Progenitor cell of endocrine pancreas (in vitro differentiated cells): Measurements from ENCODE around the gene LRFN2. TPM values are rescaled to one million over a fixed set of nuclear protein-coding genes. Genes with fewer than 3 reads are reported as not detected.

Experiments
- DNase-seq: peaks from one replicate; pipeline ENCODE4 v3.0.0; 2021; ENCODE audit warnings: low spot score; ENCODE audit not compliant: unreplicated experiment
- H3K27ac Mint-ChIP-seq: 2 replicates; pipeline ENCODE4 v1.8.0; 2021; ENCODE audit warnings: mild to moderate bottlenecking, moderate library complexity, mixed read lengths
- H3K27me3 Mint-ChIP-seq: 2 replicates; pipeline ENCODE4 v1.8.0; 2021; ENCODE audit warnings: mixed read lengths
- H3K36me3 Mint-ChIP-seq: 2 replicates; pipeline ENCODE4 v1.8.0; 2022; ENCODE audit warnings: mixed read lengths; ENCODE audit not compliant: insufficient read depth
- H3K4me1 Mint-ChIP-seq: 2 replicates; pipeline ENCODE4 v1.8.0; 2021; ENCODE audit warnings: low read depth, mixed read lengths
- H3K4me3 Mint-ChIP-seq: 2 replicates; pipeline ENCODE4 v1.8.0; 2021; ENCODE audit warnings: low read depth, mild to moderate bottlenecking, moderate library complexity, mixed read lengths
- H3K9me3 Mint-ChIP-seq: 2 replicates; pipeline ENCODE4 v1.8.0; 2021; ENCODE audit warnings: low read depth, mixed read lengths
- total RNA-seq: library from RNA; stranded (reverse); gene quantifications from 2 replicates; pipeline ENCODE4 v1.2.1, GENCODE V29; 2021
- TF ChIP-seq, protein P1 (sequence below): fragments of 200-600 bp; sonication (generic); IDR thresholded peaks from one replicate; pipeline ENCODE4 v1.5.0; 2021; ENCODE audit warnings: antibody characterized with exemption, mild to moderate bottlenecking; ENCODE audit not compliant: unreplicated experiment

The LRFN2 gene
- total RNA-seq, 1 donor from 2014 or later, result 0.14 TPM

DNA sequence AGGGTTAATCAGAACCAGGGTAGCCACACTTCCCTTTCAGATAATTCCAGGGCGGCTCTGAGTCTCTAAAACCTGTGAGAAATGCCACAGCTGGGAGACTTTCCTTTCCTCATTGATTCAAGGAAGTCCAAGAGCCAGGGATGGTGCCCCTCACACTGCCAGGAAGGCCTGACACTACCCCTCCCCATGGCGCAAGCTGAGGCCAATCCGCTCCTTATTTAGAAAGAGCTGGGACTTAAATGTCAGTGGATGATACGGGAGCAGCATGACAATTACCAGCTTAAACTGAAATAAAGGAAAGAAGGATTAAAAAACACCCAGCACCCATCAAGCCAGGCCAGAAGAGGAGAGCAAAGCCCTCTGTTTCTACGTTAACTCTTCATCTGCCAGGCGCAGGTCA is 244.4 kb downstream of the LRFN2 start:
- Mint-ChIP-seq H3K27me3 (peaks cover 24% of the 10 kb centered on the region), H3K27ac (no peak overlapping the region), H3K9me3 (no peaks in the 10 kb centered on the region), H3K4me3 (no peak overlapping the region), H3K4me1 (peaks cover 4% of the 10 kb centered on the region), H3K36me3 (no peaks in the 10 kb centered on the region)
- TF ChIP-seq, protein P1, sequence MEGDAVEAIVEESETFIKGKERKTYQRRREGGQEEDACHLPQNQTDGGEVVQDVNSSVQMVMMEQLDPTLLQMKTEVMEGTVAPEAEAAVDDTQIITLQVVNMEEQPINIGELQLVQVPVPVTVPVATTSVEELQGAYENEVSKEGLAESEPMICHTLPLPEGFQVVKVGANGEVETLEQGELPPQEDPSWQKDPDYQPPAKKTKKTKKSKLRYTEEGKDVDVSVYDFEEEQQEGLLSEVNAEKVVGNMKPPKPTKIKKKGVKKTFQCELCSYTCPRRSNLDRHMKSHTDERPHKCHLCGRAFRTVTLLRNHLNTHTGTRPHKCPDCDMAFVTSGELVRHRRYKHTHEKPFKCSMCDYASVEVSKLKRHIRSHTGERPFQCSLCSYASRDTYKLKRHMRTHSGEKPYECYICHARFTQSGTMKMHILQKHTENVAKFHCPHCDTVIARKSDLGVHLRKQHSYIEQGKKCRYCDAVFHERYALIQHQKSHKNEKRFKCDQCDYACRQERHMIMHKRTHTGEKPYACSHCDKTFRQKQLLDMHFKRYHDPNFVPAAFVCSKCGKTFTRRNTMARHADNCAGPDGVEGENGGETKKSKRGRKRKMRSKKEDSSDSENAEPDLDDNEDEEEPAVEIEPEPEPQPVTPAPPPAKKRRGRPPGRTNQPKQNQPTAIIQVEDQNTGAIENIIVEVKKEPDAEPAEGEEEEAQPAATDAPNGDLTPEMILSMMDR, result no peak
- no peak for DNase-seq

DNA sequence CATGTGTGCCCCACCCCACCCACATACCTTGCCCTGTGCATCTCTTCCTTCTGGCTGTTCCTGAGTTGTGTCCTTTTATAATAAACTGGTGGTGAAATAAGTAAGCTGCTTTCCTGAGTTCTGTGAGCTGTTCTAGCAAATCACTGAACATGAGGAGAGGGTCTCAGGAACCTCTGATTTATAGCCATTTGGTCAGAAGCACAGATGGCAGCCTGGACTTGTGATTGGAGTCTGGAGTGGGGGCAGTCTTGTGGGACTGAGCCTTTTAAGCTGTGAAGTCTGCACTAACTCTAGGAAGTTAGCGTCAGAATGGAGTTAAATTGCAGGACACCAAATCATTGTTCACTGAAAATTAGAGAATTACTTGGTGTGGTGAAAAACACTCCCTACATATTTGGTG is 245.4 kb downstream of the LRFN2 start:
- Mint-ChIP-seq H3K36me3 (no peaks in the 10 kb centered on the region), H3K4me1 (peaks cover 1% of the 10 kb centered on the region), H3K4me3 (no peak overlapping the region), H3K27me3 (peaks cover 29% of the 10 kb centered on the region), H3K27ac (no peak overlapping the region), H3K9me3 (no peaks in the 10 kb centered on the region)
- DNase-seq, result no peak
- TF ChIP-seq, protein P1, result no peak
